HG02763 (cell line): ENCODE measurements around the gene PPP2R5E.

Source experiments
- ATAC-seq: cut with Tn5 transposase; IDR thresholded peaks from one replicate; pipeline ENCODE4 v1.9.1; 2021; ENCODE audit warnings: mild to moderate bottlenecking, moderate library complexity; ENCODE audit not compliant: unreplicated experiment

Gene PPP2R5E

GRCh38 chr14:63435838-63436237 is 107.3 kb downstream of the PPP2R5E start:
- ATAC-seq: no peak

GRCh38 chr14:63435204-63435603 is 108.0 kb downstream of the PPP2R5E start:
- no peak for ATAC-seq

- no peak for ATAC-seq
Observed at GRCh38 chr14:63432888-63433552, 110.2 kb downstream of the PPP2R5E start.

GRCh38 chr14:63432228-63432627 is 110.9 kb downstream of the PPP2R5E start:
- ATAC-seq: no peak

- no peak for ATAC-seq
Observed at GRCh38 chr14:63431466-63431865, 111.7 kb downstream of the PPP2R5E start.

GRCh38 chr14:63428486-63428885 is 114.7 kb downstream of the PPP2R5E start:
- ATAC-seq: no peak

- no peak for ATAC-seq
Observed at GRCh38 chr14:63426838-63427352, 116.3 kb downstream of the PPP2R5E start.

- no peak for ATAC-seq
Observed at GRCh38 chr14:63423889-63424288, 119.3 kb downstream of the PPP2R5E start.

- ATAC-seq: no peak
Observed at GRCh38 chr14:63423381-63423780, 119.8 kb downstream of the PPP2R5E start.

- ATAC-seq: no peak
Observed at GRCh38 chr14:63421919-63422318, 121.3 kb downstream of the PPP2R5E start.

GRCh38 chr14:63421226-63421625 is 122.0 kb downstream of the PPP2R5E start:
- ATAC-seq: no peak

GRCh38 chr14:63418020-63418419 is 125.2 kb downstream of the PPP2R5E start:
- ATAC-seq: no peak

- ATAC-seq: no peak
Observed at GRCh38 chr14:63413009-63413408, 130.2 kb downstream of the PPP2R5E start.

- no peak for ATAC-seq
Observed at GRCh38 chr14:63406333-63406732, 136.8 kb downstream of the PPP2R5E start.

GRCh38 chr14:63405715-63406114 is 137.5 kb downstream of the PPP2R5E start:
- no peak for ATAC-seq

GRCh38 chr14:63404906-63405305 is 138.3 kb downstream of the PPP2R5E start:
- no peak for ATAC-seq

- no peak for ATAC-seq
Observed at GRCh38 chr14:63401646-63402045, 141.5 kb downstream of the PPP2R5E start.

GRCh38 chr14:63398952-63399351 is 144.2 kb downstream of the PPP2R5E start:
- no peak for ATAC-seq

- ATAC-seq: no peak
Observed at GRCh38 chr14:63394841-63395240, 148.3 kb downstream of the PPP2R5E start.

GRCh38 chr14:63394432-63394831 is 148.7 kb downstream of the PPP2R5E start:
- no peak for ATAC-seq

- ATAC-seq: no peak
Observed at GRCh38 chr14:63393012-63393411, 150.2 kb downstream of the PPP2R5E start.

- ATAC-seq: no peak
Observed at GRCh38 chr14:63392236-63392635, 150.9 kb downstream of the PPP2R5E start.
